ENCODE measurements around the gene PALLD.

DNA sequence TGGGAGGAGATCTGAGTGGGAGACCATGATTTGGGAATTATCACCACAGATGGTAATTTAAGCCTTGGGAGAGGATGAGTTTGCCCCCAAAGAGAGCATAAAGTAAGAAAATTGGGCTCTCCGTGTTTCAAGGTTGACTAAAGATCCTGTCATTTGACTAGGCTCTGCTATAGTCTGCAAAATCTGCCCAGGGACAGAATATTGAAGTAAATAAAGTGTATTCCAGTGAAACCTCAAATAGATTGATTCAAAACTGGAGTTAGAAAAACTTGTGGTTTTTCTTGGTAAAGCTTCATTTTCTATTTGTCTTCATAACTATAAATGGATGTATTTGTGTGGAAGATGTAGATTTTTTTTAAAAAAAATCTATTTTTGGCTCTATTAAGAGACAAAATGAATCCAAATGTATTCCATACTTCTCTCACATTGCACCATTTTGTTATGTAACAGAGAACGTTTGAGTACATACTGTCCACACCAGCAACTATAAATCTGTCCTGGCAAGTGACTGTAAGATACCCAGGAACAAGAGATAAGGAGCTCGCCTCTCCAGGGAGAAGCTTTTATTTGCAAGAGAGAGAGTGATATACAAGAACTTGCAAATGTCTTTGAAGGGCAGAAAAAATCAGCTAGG is 343.0 kb downstream of the PALLD start:
- no peak for TF ChIP-seq CTCF (IDR thresholded peaks at IDR 0.05; ENCODE audit: control extremely low read depth in 1 of 3, insufficient read depth in 1 of 3, low read depth in 1 of 3, low read length in 3 of 3)
- no peak for TF ChIP-seq POLR2AphosphoS5 (IDR thresholded peaks at IDR 0.05; ENCODE audit: low read depth, low read length)
- no peak for TF ChIP-seq SUZ12 (IDR thresholded peaks at IDR 0.05; ENCODE audit: low read length)
- TF ChIP-seq CEBPB (IDR thresholded peaks at IDR 0.05; ENCODE audit: low read depth, low read length) = no peak
- no peak for TF ChIP-seq EGR1 (IDR thresholded peaks at IDR 0.05; ENCODE audit: borderline replicate concordance, low read depth, low read length)
- TF ChIP-seq, protein P1, sequence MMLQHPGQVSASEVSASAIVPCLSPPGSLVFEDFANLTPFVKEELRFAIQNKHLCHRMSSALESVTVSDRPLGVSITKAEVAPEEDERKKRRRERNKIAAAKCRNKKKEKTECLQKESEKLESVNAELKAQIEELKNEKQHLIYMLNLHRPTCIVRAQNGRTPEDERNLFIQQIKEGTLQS (IDR thresholded peaks at IDR 0.05; ENCODE audit: insufficient read depth, low read depth, low read length) = no peak
- TF ChIP-seq RFX5 (IDR thresholded peaks at IDR 0.05; ENCODE audit: borderline replicate concordance, low read depth, low read length) = no peak
- no peak for TF ChIP-seq POLR2A (IDR thresholded peaks at IDR 0.05; ENCODE audit: control extremely low read depth in 1 of 2, low read depth in 2 of 2, low read length in 2 of 2)
- TF ChIP-seq JUND (IDR thresholded peaks at IDR 0.05; ENCODE audit: low read length) = no peak
- TF ChIP-seq JUN (IDR thresholded peaks at IDR 0.05; ENCODE audit: low read depth, low read length) = no peak
- TF ChIP-seq EP300 (IDR thresholded peaks at IDR 0.05; ENCODE audit: borderline replicate concordance in 1 of 2, low read depth in 2 of 2, low read length in 2 of 2) = no peak
- TF ChIP-seq CHD1 (IDR thresholded peaks at IDR 0.05; ENCODE audit: low read depth, low read length) = no peak
- no peak for TF ChIP-seq RXRA (IDR thresholded peaks at IDR 0.05; ENCODE audit: insufficient read depth, low read depth, low read length)
- TF ChIP-seq GTF2F1 (IDR thresholded peaks at IDR 0.05; ENCODE audit: borderline replicate concordance, low read depth, low read length) = no peak

Measured in H1 (cell line).